Esophagus muscularis mucosa (tissue), 3 donors: ENCODE measurements around the gene KDM5B.

Source experiments
- CTCF ChIP-seq, 3 experiments: fragments of 200-600 bp in 2 of 3; fragments of 450-650 bp in 1 of 3; sonication (generic) in 2 of 3; IDR thresholded peaks; one replicate each; pipeline ENCODE4 v1.5.1; 2017 to 2019; ENCODE audit warnings: antibody characterized with exemption in 3 of 3, mild to moderate bottlenecking in 2 of 3, moderate library complexity in 1 of 3
- POLR2AphosphoS5 ChIP-seq, 2 donors: sonication (generic); formaldehyde crosslinking; IDR thresholded peaks; one replicate each; pipeline ENCODE4 v1.6.1; 2017; ENCODE audit warnings: antibody characterized with exemption in 2 of 2

- TF ChIP-seq CTCF (IDR thresholded peaks at IDR 0.05) (no peak), POLR2AphosphoS5 (IDR thresholded peaks at IDR 0.05) (no peak)
These were observed 55.4 kb downstream of the KDM5B start for GRCh38 chr1:202752774-202753173.
